Measurements from ENCODE around the gene DPM1.

The DPM1 gene

DNA sequence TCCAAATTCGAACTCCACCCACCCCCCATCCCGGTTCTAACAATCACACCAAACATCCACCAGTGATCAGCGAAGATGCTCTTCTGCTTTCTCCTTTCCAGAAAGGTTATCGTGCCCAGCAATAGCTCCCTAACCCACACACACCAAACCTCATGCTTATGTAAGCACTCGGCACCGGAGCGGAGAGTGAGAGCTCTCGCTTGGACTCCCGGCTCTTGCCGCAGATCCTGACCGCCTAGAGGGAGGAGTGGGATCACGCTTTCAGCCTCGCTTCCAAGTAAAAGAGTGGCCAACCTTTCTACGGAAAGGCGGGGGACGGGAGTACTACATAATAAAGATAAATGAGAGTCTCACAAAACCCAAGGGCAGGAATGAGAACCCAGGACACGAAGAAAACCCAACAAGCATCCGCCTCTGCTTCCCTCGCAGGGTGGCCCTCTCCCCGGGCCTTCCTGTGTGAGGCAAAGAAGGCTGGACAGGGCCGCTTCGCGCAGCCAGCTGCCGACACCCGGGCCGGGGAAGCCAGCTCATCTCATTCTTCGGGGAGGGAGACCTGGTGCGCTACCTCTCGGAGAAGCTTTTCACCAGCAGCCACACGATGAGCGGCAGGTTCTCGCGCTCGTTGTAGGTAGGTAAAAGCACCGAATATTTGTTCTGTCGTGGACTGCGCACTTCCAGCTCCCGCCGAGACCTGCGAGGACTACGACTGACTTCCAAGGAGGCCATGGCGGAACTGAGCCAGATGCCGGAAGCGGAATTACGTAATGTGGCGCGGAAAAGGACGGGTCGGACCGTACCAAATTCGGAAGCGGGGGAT is at the start of gene DPM1:
Gene DPM1 (minus strand): TSS at position 735 of the 817 bp plus-strand sequence. CDS start 9 bp downstream, at position 726.
- peak; percentile 100 for FAIRE-seq
- DNase-seq (ENCODE audit: insufficient read length, low spot score), result peak; percentile 97

DNA sequence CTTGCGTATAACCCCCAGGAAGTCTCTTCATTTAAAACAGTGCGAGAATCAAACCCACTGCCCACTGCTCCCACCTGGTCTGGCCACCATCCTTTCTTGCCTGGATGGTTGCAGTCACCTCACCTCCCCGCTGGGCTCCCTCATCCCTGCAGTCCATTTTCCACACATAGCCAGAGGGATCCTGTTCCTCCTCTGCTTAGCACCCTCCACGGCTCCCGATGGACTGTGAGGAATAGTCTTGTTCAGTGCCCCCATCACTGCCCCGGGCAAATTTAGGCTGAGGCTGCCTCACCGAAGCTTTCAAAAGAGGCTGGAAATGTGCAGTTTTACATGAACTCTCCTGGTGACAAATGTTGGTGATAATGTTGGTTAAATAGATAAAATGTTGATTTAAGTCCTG is 46.9 kb upstream of the DPM1 start:
- DNase-seq (ENCODE audit: insufficient read length, low spot score) (no peak), FAIRE-seq (no peak)

DNA sequence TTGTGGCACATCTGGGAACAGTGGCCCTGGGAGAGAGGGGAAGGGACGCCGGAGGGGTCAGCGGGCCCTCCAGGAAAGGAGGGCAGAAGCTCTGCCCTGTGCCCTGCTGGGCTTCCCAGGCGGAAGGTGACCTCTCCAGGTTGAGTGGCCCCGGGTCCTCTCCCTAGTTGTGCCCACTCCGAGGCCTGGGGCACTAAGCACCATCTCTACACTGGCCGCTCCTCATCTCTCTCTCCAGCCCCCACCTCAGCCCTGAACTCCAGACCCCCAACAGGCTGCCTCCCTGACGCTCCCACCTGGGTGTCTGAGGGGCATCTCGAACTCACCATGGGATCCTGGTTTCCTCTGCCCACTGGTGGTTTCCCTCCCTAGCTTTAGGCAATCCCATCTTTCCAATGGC is 46.4 kb upstream of the DPM1 start:
- FAIRE-seq (peak; percentile 86), DNase-seq (ENCODE audit: insufficient read length, low spot score) (no peak)

DNA sequence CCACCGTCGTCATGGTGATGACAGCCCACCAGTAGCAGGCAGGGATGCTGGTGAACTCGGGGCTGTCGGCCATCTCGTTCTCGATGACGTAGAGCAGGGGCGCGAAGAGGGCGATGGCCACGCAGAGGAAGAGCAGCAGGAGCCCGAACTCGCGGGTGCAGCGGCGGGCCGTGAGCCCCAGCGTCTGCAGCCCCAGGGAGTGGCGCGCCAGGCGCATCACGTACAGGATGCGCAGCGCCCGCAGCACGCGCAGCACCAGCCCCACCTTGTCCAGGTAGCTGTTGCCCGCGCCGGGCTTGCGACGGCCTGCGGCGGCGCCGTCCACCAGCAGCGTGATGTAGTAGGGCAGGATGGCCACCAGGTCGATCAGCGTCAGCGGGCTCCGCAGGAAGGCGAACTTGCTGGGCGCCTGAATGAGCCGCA is 46.0 kb upstream of the DPM1 start:
- FAIRE-seq (no peak), DNase-seq (ENCODE audit: insufficient read length, low spot score) (no peak)

DNA sequence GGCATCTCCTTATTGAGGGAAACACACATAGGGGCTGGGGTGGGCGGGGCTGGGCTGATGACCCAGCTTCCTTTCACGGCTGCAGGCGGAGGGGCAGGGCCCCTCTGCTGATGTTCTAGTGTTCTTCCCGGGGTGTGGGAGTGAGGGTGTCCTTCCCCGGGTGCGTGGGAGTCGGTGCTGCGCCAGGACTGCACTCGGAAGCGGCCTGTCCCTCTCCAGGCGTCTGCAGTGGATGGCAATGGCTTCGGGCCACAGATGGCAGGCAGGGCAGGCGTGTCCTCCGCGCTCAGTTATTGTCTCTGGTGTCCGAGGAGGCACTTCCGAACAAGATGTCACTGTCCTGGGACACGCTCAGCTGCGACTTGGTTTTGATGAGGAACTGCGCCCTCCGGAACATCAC is 45.4 kb upstream of the DPM1 start:
- DNase-seq (ENCODE audit: insufficient read length, low spot score) (no peak), FAIRE-seq (no peak)

DNA sequence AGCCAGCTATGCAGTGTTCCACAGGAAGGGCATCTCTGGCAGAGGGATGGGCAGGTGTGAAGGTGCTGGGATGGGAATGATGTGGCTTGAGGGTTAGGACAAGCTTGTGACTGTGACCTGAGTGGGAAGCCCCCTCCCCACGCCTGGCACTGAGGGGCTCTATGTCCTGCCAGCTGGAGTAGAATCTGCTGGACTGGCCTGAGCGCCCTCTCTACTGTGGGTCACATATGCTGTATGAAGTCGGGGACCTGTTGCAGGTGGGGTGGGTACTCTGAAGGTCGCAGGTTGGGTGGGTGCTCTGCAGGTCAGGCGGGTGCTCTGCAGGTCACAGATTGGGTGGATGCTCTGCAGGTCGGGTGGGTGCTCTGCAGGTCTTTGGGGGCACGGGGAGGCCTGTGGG is 44.3 kb upstream of the DPM1 start:
- FAIRE-seq, result no peak

DNA sequence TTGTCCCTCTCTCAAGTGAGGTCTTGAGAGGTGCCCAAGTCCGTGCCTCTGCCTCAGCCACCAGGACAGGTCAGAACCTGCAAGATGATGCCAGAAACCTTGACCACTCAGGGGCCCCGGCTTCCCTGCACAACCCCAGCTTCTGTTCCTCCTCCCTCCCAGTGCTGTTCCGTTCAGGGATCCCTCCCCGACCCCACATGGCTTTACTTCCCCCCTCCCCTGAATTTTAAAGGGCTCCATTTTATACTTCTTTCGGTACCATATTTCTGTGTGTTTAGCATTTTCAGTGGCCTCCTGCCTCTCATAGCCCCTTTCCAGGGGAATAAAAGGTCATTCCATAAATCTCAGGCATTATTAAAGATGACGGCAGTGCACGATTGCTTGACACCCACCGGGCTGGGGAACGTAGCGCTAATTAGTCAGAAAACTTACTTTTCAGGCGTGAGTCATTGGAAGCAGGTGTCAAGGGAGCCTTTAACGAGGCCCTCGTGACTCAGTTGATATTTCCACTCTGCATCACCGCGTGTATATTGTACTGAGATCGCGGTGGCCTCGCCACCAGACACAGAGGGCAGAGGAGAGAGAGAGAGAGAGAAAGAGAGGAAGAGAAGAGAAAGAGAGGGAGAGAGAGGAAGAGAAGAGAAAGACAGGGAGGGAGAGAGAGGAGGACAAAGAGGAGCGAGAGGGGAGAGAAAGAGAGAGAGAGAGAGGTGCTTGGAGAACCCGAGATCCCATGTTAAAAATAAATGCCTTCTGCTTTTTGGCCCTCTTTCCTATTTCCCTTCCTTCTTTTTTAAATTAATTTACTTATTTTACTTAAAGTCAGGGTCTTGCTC is 43.3 kb upstream of the DPM1 start:
- FAIRE-seq (peak; percentile 74), DNase-seq (ENCODE audit: insufficient read length, low spot score) (no peak)

More for the DNA sequence above, 44.3 kb upstream of the DPM1 start:
- DNase-seq (ENCODE audit: insufficient read length, low spot score), result no peak

DNA sequence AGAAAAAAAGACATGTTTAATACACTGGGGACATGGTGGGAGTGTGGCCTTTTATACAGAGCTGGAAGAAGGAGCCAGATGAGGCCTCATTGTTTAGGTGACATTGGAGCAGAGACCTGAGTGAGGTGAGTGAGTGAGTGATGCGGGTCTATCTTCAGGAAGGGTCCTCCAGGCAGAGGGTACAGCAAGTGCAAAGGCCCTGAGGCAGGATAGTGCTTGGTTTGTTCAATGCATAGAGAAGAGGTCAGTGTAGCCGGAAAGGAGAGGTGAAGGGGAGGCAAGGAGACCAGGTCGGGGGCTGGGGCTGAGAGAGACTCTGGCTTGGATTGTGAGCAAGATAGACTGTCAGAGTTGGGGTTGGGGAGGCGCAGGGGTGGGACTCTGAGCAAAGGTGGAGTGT is 41.0 kb upstream of the DPM1 start:
- no peak for DNase-seq (ENCODE audit: insufficient read length, low spot score)
- peak; percentile 87 for FAIRE-seq

DNA sequence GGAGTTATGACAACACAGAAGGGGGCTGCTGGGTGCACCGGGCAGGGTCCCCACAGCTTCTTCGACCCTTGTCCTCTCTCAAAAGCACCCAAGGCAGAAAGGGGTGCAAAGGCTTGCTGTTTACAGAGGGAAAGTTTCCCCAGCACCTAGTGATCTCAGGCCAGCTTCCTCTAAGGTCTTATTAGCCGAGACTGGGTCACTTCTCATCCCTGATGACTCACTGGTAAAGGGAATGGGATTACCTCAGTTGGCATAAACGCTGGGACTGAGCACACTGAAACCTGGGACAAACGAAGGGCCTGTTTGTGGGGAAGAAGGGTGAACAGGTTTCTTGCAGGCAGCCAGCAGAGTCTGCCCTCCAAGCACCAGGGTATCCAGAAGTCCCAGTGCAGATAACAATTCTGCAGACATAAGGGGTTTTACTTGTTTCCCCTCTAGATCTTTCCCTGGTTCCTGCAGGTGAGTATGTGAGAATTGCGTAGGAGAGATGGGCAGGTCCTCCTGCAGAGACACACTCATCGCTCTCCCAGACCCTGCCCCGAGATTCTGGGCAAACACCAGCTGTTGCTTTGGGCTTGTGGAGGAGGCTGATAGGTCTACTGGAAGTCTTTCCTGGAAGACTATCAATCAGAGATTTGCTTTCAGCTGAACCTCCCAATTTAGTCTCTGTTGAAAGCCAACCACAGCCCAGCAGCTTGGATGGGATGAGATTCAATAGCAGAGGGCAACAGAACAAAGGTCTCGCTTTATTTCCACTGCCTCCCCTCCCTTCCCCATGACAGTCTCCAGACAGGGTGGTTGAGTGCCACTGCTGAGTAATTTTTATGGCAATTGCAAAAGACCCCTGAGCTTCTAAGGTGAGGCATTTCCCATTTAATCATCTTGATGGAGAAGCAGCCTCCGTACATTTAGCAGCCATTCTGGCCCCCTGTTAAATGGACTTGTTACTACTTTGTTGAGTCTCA is 38.9 kb upstream of the DPM1 start:
- DNase-seq (ENCODE audit: insufficient read length, low spot score), result peak; percentile 60
- FAIRE-seq, result peak; percentile 87

DNA sequence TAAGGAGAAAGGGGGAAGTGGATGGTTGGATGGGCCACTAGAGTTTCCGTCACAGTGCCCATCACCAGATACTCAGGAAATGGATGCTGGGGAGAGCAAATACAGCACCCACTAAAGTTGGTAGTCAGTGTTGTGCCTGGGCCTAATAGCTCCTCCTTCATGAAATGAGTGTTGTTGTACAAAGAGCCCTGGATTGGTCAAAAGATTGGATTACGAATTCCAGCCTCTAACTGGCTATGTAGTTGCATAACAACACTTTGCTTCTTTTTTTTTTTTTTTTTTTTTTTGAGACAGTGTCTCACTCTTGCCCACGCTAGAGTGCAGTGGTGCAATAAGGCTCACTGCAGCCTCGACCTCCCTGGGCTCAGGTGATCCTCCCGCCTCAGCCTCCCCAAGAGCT is 37.2 kb upstream of the DPM1 start:
- no peak for DNase-seq (ENCODE audit: insufficient read length, low spot score)
- FAIRE-seq, result peak; percentile 83

DNA sequence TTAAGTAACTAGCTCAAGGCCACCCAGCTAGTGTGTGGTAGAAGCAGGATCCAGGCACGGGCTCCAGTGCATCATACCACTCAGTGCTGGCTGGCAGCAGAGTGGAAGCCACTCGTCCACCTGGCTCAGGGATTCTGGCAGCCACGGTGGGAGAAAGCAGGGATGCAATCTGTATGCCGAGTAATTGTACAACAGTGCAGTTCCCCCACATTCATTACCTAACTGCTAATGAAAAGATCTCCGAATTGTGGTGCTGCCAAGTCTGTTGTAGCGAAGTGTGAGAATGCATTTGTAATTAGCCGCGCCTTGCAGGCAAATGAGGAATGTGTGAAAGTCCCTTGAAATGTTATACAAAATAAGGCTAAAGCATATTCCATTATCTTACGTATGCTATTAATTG is 35.5 kb upstream of the DPM1 start:
- no peak for DNase-seq (ENCODE audit: insufficient read length, low spot score)
- no peak for FAIRE-seq

DNA sequence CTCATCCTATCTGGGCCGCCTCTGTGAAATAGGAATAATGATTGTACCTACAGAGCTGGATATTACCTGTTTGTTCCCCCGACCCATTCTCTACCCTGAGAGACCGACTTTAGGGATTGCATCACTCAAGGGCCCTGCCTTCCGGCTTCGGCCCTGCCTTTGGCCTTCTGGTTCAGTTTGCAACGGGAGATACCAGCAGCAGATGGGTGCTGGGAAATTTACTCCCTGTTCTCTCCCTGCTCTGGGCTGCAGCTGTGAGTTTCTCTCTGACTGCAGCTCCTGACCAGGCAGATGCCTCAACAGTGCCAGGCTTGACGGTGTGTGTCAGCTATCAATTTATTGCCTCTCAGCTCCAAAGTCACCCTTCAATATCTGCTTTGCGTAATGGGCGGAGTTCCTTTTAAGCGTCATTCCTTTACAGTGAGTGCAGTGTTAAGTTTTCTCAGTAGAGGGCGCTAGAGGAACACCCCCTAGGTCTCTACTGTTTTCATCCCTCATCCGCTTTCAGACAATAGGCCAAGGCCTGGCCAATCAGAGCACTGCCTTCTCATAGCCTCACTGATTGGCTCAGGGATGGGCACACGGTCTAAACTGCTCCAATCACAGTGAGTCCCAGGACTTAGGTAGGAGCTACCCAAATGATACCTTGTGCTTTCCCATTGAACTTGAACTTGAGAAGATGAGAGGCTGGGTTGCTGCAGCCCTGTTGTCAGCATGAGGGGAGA is 34.6 kb upstream of the DPM1 start:
- FAIRE-seq (peak; percentile 98), DNase-seq (ENCODE audit: insufficient read length, low spot score) (peak; percentile 95)

DNA sequence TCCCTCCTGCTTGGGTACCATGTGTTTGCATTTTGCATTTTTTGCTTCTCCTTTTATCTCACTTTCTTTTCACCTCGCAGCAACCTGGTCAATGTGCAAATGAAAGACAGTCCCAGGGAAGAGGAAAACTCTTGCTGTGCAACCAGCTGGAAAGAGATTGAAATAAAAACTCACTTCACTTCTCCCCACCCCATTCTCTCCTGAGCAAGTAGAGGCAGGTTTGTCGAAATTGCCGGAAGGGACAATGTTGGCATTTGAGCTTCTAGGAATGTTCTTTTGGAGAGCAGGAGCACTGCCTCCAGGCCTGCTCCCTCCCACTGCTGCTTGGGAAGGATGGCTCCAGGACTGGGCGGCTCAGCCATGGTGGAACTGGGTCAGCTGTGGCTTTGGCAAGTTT is 34.0 kb upstream of the DPM1 start:
- FAIRE-seq (no peak), DNase-seq (ENCODE audit: insufficient read length, low spot score) (no peak)

DNA sequence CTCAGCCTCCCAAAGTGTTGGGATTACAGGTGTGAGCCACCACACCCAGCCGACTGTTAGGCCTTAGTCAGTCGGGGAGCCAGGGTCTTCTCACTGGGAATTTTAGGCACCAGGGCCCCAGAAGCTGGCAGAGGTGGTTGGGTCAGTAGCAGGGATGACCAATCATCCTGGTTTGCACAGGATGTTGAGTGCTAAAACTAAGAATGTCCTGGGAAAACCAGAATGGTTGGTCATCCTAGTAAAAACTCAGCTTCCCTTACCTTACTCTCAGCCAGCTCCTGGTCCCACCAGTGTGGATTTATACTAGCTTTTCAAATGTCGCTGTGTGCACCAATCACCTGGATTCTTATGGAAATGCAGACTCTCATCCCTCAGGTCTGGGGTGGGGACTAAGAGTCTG is 32.7 kb upstream of the DPM1 start:
- no peak for DNase-seq (ENCODE audit: insufficient read length, low spot score)
- no peak for FAIRE-seq

DNA sequence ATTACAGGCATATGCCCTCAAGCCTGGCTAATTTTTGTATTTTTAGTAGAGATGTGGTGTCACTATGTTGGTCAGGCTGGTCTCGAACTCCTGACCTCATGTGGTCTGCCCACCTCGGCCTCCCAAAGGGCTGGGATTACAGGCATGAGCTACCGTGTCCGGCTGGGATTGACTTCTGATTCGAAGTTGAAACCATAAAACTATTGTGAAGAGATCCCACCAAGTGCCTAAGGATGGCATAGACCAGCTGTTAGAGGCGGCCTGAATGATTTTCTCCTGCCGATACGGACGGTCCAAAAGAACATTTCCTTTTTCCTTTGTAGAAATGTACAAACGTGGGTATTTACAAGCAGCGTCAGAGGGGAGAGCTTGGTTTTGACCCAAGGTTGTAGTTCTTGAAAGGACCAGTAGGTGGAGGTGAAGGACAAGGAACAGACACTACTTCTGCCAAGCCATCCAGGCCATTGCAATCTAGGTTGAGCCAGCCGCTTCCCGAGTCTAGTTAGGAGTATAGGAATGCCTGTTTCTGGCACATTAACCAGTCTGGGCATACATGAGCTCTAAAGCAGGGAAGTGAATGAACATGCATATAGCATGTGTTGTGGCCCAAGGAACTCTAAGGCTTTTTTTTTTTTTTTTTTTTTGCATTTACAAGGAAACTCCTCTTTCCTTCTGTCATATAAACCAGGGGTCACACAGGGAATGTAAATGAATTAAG is 29.3 kb upstream of the DPM1 start:
- DNase-seq (ENCODE audit: insufficient read length, low spot score) (peak; percentile 97), FAIRE-seq (peak; percentile 93)

DNA sequence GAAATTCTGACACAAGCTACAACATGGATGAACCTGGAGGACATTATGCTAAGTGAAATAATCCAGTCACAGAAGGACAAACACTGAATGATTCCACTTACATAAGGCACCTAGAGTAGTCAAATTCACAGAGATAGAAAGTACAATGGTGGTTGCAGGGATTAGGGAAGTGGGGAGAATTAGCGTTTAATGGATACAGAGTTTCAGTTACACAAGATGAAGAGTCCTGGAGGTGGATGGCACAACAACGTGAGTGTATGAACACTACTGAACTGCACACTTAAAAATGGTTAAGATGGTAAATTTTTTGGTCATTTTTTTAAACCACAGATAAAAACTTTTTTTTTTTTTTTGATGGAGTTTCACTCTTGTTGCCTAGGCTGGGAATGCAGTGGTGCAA is 25.0 kb upstream of the DPM1 start:
- DNase-seq (ENCODE audit: insufficient read length, low spot score) (no peak), FAIRE-seq (no peak)

DNA sequence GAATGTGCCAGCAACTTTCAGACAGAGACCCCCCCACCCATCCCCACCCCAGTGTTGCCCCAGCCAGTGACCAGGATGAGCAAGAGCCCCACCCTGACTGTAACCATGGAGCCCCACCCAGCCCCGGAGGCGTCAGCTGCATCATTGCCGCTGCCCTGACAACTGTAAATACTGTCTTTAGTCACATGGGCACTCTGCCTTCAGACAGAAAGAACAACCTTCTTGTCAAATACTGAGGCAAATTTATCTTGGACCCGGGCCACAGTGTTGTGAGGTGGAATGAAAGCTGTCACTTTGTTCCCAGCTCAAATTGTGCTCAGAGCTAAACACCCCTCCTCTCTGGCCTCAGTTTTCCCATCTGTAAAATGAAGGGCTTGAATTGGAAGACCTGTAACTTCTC is 24.0 kb upstream of the DPM1 start:
- peak; percentile 49 for FAIRE-seq

DNA sequence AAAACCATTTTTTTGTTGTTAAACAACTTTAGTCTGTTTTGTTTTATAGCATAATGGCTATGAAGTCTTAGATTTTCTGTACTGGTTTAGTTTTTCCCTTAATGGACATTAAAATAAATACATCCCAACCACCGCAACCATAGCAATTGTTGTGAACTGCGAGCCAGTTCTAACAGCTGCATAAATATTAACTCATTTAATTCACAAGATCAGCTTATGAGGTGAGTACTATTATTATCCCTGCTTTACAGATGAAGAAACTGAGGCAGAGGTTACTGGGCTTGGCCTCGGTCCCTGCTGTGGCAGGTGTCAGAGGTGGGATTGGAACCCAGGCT is 23.3 kb upstream of the DPM1 start:
- DNase-seq (ENCODE audit: insufficient read length, low spot score), result no peak
- FAIRE-seq, result no peak

More for the DNA sequence above, 24.0 kb upstream of the DPM1 start:
- DNase-seq (ENCODE audit: insufficient read length, low spot score), result no peak

DNA sequence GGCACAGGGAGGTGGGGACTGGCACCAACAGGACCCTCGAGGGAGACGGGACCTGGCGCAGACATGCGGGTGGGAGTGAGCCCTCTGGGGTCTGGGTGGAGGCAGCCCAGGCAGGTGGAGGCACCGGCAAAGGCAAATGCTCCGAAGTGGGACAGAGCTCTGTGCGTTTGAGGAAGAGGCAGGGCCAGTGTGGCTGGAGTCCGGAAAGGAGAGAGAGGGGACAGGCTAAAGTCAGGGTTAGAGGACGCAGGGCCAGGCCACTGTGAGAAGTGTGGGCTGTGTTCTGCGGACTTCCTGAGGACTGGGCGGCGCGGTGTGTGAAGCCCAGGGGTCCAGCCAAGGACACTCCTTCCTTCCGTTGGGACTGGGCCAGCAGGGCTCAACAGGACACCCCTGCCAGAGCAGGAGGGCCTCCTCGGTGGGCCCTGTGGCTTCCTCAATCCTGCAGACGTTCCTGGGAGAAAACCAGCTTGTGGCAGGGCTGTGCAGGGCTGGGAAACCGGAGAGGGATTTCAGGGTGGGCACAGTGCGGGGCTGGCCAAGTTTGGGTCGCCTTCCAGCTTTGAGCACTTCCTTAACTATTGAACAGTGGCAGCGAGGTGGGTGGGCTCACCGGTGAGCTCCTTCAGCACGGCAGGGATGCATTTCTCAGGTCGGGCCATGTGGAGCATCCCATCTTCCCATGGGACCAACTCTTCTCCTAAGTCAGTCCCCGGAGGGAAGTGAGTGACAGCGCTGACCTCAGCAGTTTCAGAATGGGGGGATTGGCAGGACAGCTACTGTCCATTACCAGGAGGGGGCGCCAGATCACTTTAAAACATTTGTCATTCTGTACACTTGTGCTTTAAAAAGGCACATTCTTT is 22.8 kb upstream of the DPM1 start:
- FAIRE-seq, result no peak
- peak; percentile 89 for DNase-seq (ENCODE audit: insufficient read length, low spot score)
